ES-I3 (cell line): ENCODE measurements around the gene MAGED1.
"Not testable (repeated sequence)": the region's sequence is repeated elsewhere in the genome, so short reads cannot be mapped to it uniquely, and the experiment has no call there.

Source experiments
- H3K36me3 ChIP-seq: 2 replicates; pipeline ENCODE4 v1.6.1; 2013; ENCODE audit warnings: mild to moderate bottlenecking, low read length, control low read depth, moderate library complexity; ENCODE audit not compliant: insufficient read depth
- H3K4me1 ChIP-seq: 2 replicates; pipeline ENCODE4 v1.6.1; 2013; ENCODE audit warnings: mild to moderate bottlenecking, control low read depth, low read length; ENCODE audit not compliant: insufficient read depth
- H3K9ac ChIP-seq: 2 replicates; pipeline ENCODE4 v1.6.1; 2013; ENCODE audit warnings: low read depth, mild to moderate bottlenecking, low read length, moderate library complexity
- H3K9me3 ChIP-seq: 2 replicates; pipeline ENCODE4 v1.6.1; 2013; ENCODE audit warnings: mild to moderate bottlenecking, low read length, moderate library complexity; ENCODE audit not compliant: control insufficient read depth, insufficient read depth

Gene MAGED1

GRCh38 chrX:51874123-51874522 lies 19.3 kb upstream of the MAGED1 start:
- Histone ChIP-seq H3K9me3 (no peaks in the 10 kb centered on the region), H3K9ac (no peak overlapping the region), H3K4me1 (no peaks in the 10 kb centered on the region), H3K36me3 (no peaks in the 10 kb centered on the region)

DNA sequence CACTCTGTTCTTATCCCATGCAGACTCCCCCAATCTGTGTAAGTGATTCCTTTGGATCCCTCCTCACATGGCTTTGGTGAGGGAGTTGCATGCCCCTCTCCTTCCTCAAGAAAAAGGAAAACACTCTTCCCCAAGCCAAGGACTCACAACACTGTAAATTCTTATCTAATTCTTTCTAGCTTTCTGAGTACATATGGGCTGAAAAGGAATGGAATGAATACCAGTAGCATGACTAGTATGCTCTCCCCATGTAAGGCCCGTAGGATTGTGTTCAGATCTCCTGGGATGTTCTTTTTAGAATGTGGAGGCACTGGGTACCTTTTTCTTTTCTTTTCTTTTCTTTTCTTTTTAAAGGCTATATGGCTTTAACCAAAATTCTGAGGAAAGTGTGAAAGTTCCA lies 17.0 kb upstream of the MAGED1 start:
- no peaks in the 10 kb centered on the region for H3K4me1 ChIP-seq
- no peaks in the 10 kb centered on the region for H3K9me3 ChIP-seq
- H3K9ac ChIP-seq, result no peak overlapping the region
- H3K36me3 ChIP-seq, result no peaks in the 10 kb centered on the region

DNA sequence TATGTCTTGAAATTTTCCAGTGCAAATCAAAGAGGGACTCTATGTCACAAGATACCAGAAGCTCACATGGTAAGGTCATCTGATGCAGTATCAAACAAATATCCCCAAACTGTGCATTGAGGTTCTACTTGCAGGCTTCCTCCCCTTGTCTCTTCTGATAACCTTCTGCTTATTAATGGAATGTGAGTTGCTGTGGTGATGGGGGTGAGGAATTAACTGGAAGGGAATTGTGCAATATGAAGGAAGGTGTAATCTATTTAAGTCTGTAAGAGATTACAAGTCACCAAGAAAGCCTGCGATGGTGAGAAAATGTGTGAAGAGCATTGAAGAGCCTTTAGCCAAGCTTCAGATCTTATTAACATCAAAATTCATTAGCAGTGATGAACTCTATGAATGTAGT lies 15.4 kb upstream of the MAGED1 start:
- H3K9me3 ChIP-seq, result no peaks in the 10 kb centered on the region
- no peaks in the 10 kb centered on the region for H3K4me1 ChIP-seq
- H3K9ac ChIP-seq, result no peak overlapping the region
- no peaks in the 10 kb centered on the region for H3K36me3 ChIP-seq

GRCh38 chrX:51889851-51890250 lies 3.6 kb upstream of the MAGED1 start:
- H3K4me1 ChIP-seq, result 0 out of 2 replicates have a peak, but pooled peaks cover 3% of the 10 kb centered on the region
- no peaks in the 10 kb centered on the region for H3K36me3 ChIP-seq
- no peaks in the 10 kb centered on the region for H3K9me3 ChIP-seq
- H3K9ac ChIP-seq, result no peak overlapping the region

DNA sequence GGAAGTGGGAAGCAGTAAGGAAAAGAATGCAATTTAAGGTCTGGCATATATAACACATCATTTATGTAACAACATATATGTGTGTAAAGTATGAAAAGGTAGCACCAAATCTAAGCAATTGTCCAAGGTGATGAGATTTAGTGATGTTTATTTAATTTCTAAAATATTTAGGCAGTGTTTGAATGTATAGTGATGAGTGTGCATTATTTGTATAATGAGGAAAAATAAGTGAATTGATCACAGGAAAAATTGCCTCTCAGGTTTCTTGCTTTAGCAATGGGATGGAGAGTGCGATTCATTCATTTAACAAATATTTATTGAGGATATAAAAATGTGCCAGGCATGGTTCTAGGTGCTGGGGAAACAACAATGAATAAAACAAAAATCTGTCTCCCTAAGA lies 2.2 kb upstream of the MAGED1 start:
- Histone ChIP-seq H3K4me1 (0 out of 2 replicates have a peak, but pooled peaks cover 3% of the 10 kb centered on the region), H3K9ac (no peak overlapping the region), H3K36me3 (peaks cover 2% of the 10 kb centered on the region; the same call in 1 of the 2 replicates), H3K9me3 (no peaks in the 10 kb centered on the region)

DNA sequence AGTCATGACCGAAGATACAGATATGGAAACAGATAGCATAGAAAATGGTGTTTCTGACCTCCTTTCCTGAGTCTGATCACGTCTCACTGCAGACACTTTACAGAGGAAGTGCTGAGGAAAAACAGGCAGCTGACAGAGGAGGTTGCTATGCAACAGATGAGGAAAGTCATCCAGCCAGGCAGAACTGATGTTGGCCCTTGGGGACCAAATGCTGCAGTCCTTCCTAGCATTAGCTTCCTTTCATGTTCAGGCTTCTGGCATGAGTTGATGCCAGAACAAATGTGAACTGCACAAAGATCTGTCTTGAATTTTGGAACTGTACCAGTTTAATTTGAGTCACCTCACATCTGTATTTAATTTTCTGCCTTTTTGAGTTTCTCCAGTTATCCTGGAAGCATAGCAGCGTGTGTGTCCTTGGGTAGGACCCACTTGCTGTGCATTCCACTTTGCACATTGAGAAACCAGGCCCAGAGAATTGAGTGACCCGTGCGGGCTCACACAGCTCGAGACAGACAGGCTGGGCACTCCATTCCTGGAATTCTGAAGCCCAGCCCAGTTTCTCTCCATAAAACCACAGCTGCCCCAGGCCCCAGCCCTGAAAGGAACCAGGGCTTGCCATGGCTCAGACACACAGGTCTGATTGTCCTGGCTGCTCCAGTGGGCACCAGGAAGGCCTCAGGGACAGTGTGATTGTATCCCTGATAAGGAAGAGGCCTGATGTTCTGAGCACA lies 1.4 kb upstream of the MAGED1 start:
- Histone ChIP-seq H3K9me3 (no peaks in the 10 kb centered on the region), H3K4me1 (0 out of 2 replicates have a peak, but pooled peaks cover 3% of the 10 kb centered on the region), H3K9ac (no peak overlapping the region)

GRCh38 chrX:51893931-51894696 lies 691 bp downstream of the MAGED1 start:
- Histone ChIP-seq H3K9me3 (no peaks in the 10 kb centered on the region), H3K4me1 (0 out of 2 replicates have a peak, but pooled peaks cover 3% of the 10 kb centered on the region), H3K36me3 (peaks cover 11% of the 10 kb centered on the region; the same call in 1 of the 2 replicates), H3K9ac (peak overlapping the region; percentile 96)

More for the DNA sequence above, 1.4 kb upstream of the MAGED1 start:
- peaks cover 2% of the 10 kb centered on the region; the same call in 1 of the 2 replicates for H3K36me3 ChIP-seq

DNA sequence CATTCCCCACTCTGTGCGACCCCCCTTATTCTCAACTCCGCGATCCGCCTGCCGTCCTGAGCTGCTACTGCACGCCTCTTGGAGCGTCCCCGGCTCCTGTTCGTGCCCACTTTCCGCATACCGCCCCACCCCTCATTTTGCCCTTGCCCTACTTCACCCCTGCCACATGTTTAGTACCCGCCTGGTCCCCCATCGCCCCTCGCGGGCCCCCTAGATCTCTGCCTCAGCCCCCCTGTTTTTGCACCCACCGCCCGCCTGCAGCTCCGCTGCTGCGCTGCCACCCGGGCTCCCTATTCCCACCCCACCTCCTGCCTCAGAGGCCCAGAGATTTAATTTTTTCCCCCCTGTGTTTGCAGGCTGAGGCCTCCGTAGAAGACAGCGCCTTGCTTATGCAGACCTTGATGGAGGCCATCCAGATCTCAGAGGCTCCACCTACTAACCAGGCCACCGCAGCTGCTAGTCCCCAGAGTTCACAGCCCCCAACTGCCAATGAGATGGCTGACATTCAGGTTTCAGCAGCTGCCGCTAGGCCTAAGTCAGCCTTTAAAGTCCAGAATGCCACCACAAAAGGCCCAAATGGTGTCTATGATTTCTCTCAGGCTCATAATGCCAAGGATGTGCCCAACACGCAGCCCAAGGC lies 1.4 kb downstream of the MAGED1 start:
- no peaks in the 10 kb centered on the region for H3K9me3 ChIP-seq
- 0 out of 2 replicates have a peak, but pooled peaks cover 3% of the 10 kb centered on the region for H3K4me1 ChIP-seq
- H3K36me3 ChIP-seq, result peaks cover 13% of the 10 kb centered on the region
- H3K9ac ChIP-seq, result peak overlapping the region; percentile 96

- no peaks in the 10 kb centered on the region for H3K9me3 ChIP-seq
- H3K36me3 ChIP-seq, result peaks cover 22% of the 10 kb centered on the region
- no peak overlapping the region for H3K9ac ChIP-seq
- 0 out of 2 replicates have a peak, but pooled peaks cover 3% of the 10 kb centered on the region for H3K4me1 ChIP-seq
These were observed 3.2 kb downstream of the MAGED1 start for GRCh38 chrX:51896626-51897025.

DNA sequence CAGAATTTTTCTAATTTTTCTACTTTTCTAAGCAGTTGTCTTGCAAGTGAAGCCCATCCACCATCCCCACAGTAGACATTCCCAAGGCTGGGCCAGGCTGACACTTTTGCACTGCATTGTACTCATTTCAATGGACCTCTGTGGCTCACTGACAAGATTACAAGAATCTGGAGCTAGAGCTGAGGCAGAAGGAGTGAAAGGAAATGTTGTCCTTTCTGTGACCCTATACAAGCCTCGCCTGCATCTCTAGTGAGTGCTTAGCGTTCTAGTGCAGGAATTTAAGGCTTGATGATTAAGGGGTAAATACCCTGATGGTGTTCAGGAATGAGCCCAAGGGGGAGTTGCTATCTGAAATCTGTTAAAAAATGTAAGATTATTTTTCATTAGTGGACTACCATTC lies 6.3 kb downstream of the MAGED1 start:
- Histone ChIP-seq H3K9me3 (no peaks in the 10 kb centered on the region), H3K9ac (no peak overlapping the region), H3K36me3 (peaks cover 30% of the 10 kb centered on the region), H3K4me1 (no peaks in the 10 kb centered on the region)

DNA sequence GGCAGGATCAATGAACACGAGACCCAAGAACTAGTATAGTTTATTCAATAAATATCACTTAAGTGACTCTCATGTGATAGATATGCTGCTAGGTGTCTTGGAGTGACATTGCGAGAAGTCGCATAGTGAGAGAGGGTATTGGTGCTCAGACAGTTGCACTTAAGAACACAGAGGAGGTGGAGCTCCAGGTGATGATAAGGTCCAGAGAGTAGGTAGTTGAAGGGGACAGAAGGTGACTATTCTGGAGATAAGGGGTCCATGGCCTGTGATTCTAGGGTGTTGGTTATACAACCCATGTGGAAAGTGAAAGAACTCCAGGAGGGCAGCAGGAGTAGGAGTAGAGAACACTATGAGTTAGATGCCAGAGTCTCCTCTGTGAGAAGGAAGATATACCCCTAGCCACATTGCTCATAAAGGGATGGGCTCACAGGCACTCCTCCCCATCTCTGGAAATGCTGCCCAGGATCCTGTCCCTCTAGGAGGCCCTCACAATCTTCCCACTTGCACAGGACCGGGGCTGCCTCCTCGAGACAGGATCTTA lies 9.2 kb downstream of the MAGED1 start:
- no peaks in the 10 kb centered on the region for H3K9me3 ChIP-seq
- H3K9ac ChIP-seq, result no peak overlapping the region
- no peaks in the 10 kb centered on the region for H3K4me1 ChIP-seq
- H3K36me3 ChIP-seq, result peaks cover 28% of the 10 kb centered on the region

DNA sequence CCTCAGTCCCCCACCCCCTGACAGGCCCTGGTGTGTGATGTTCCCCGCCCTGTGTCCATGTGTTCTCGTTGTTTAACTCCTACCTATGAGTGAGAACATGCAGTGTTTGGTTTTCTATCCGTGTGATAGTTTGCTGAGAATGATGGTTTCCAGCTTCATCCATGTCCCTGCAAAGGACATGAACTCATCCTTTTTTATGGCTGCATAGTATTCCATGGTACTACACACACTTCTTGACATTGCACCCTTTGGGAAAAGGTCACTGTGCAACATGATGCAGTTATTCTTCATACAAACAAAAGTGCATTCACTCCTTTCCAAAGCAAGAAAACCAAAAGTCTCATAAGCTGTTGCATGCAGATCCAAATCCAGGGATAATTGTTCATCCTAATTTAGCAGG lies 11.7 kb downstream of the MAGED1 start:
- H3K9ac ChIP-seq, H3K4me1 ChIP-seq, H3K9me3 ChIP-seq: not testable (repeated sequence)
- H3K36me3 ChIP-seq, result peaks cover 14% of the 10 kb centered on the region

- H3K9ac ChIP-seq, result no peak overlapping the region
- H3K9me3 ChIP-seq, result no peaks in the 10 kb centered on the region
- H3K4me1 ChIP-seq, result no peaks in the 10 kb centered on the region
- H3K36me3 ChIP-seq, result peaks cover 14% of the 10 kb centered on the region
These were observed 12.3 kb downstream of the MAGED1 start for GRCh38 chrX:51905711-51906110.

DNA sequence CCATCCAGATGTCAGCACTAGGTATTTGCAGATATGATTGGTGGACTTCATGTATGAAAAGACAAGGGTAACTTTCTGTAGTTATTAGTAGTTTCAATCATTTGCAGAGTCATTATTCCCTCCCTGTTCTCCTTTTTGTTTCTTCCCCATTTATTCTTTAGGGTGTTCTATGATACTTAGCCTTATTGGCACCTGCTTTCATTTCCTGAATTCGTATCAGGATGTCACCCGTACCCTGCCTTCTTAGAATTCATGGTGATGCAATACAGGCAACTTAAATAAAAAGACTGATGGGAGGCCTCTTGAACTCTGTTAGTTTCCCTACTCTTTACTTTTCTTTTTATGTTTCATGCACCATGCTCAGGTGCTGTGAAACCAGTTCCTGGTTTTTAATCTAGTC lies 24.2 kb downstream of the MAGED1 start:
- no peaks in the 10 kb centered on the region for H3K4me1 ChIP-seq
- H3K36me3 ChIP-seq, result no peaks in the 10 kb centered on the region
- H3K9ac ChIP-seq, result no peak overlapping the region
- H3K9me3 ChIP-seq, result no peaks in the 10 kb centered on the region
